AG09319 (cell line): ENCODE data around the gene USP16.

Source experiments
- DNase-seq: peaks from one replicate; pipeline ENCODE4 v3.0.0-alpha.2; 2010; ENCODE audit warnings: low read depth; ENCODE audit errors: extremely low read depth
- CTCF ChIP-seq: IDR thresholded peaks from 2 replicates; pipeline ENCODE4 v1.5.1; 2011; ENCODE audit warnings: low read depth, mild to moderate bottlenecking, inconsistent platforms, low read length, moderate library complexity

Gene USP16

GRCh38 chr21:29033871-29034270 lies 9.4 kb downstream of the USP16 start:
- no peak for TF ChIP-seq CTCF
- no peak for DNase-seq

GRCh38 chr21:29034678-29035077 lies 10.2 kb downstream of the USP16 start:
- no peak for DNase-seq
- no peak for TF ChIP-seq CTCF

- no peak for TF ChIP-seq CTCF
- no peak for DNase-seq
These were observed 27.8 kb downstream of the USP16 start for GRCh38 chr21:29052224-29052623.

- no peak for DNase-seq
- TF ChIP-seq CTCF = no peak
These were observed 28.6 kb downstream of the USP16 start for GRCh38 chr21:29053011-29053553.

GRCh38 chr21:29053656-29054055 lies 29.2 kb downstream of the USP16 start:
- no peak for TF ChIP-seq CTCF
- no peak for DNase-seq

DNA sequence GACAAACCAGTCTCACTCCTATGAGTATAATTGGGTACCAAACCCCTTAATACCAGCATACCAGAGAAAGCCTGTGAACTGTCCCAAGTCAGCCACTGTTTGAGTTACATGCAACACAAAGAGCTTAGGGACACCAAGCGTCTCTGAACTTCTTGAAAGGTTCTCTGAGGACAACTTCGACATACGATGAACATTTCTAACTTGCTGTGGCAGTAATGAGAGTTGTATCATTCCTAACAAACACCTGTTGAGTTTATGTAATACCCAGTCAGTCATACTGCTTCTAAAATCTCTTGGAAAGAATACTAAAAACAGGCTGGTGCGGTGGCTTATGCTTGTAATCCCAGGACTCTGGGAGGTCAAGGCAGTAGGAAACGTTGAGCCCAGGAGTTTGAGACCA lies 30.6 kb downstream of the USP16 start:
- TF ChIP-seq CTCF = no peak
- no peak for DNase-seq

DNA sequence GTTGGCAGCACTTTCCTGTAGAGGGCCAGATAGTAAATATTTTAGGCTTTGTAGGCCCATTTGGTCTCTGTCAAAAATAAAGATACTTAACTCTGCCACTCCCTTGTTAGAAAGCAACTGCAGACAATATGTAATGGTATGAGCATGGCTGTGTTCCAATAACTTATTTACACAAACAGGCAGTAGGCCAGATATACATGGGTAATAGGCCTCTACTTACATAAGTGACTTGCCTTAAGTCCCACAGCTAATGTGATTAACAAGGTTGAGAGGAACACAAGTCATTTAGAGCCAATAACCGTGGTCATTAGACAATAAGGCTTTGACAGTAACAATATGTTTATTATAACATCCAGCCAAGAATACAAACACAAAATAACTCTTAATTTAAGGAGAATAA lies 31.5 kb downstream of the USP16 start:
- no peak for DNase-seq
- no peak for TF ChIP-seq CTCF
